Panc1 (cell line): ENCODE results near the gene PDZRN4.
"Not testable (repeated sequence)": the region's sequence is repeated elsewhere in the genome, so short reads cannot be mapped to it uniquely, and the experiment has no call there.

ENCODE experiments used
- POLR2AphosphoS5 ChIP-seq: IDR thresholded peaks from 2 replicates; pipeline ENCODE4 v1.6.1; 2012; ENCODE audit warnings: mild to moderate bottlenecking, low read depth, low read length, moderate library complexity
- TF ChIP-seq, protein P1 (sequence below): fragments of 450-650 bp; IDR thresholded peaks from 2 replicates; pipeline ENCODE4 v1.5.1; 2017; ENCODE audit warnings: mild to moderate bottlenecking

DNA sequence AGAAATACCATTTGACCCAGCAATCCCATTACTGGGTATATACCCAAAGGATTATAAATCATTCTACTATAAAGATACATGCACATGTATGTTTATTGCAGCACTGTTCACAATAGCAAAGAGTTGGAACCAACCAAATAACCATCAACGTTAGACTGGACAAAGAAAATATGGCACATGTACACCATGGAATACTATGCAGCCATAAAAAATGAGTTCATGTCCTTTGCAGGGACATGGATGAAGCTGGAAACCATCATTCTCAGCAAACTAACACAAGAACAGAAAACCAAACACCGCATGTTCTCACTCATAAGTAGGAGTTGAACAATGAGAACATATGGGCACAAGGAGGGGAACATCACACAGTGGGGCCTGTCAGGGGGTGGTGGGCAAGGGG lies 97.3 kb downstream of the PDZRN4 start:
- TF ChIP-seq, protein P1, sequence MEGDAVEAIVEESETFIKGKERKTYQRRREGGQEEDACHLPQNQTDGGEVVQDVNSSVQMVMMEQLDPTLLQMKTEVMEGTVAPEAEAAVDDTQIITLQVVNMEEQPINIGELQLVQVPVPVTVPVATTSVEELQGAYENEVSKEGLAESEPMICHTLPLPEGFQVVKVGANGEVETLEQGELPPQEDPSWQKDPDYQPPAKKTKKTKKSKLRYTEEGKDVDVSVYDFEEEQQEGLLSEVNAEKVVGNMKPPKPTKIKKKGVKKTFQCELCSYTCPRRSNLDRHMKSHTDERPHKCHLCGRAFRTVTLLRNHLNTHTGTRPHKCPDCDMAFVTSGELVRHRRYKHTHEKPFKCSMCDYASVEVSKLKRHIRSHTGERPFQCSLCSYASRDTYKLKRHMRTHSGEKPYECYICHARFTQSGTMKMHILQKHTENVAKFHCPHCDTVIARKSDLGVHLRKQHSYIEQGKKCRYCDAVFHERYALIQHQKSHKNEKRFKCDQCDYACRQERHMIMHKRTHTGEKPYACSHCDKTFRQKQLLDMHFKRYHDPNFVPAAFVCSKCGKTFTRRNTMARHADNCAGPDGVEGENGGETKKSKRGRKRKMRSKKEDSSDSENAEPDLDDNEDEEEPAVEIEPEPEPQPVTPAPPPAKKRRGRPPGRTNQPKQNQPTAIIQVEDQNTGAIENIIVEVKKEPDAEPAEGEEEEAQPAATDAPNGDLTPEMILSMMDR = not testable (repeated sequence)
- TF ChIP-seq POLR2AphosphoS5 = not testable (repeated sequence)
